Measurements from ENCODE around the gene ADAMTSL4.
"Not testable (repeated sequence)": the region's sequence is repeated elsewhere in the genome, so short reads cannot be mapped to it uniquely, and the experiment has no call there.

The ADAMTSL4 gene

GRCh38 chr1:150580966-150581365 is 31.8 kb downstream of the ADAMTSL4 start:
- in situ Hi-C loops (cut with HindIII; ENCODE audit: low sequenced_read_pairs), result not testable (repeated sequence)

DNA sequence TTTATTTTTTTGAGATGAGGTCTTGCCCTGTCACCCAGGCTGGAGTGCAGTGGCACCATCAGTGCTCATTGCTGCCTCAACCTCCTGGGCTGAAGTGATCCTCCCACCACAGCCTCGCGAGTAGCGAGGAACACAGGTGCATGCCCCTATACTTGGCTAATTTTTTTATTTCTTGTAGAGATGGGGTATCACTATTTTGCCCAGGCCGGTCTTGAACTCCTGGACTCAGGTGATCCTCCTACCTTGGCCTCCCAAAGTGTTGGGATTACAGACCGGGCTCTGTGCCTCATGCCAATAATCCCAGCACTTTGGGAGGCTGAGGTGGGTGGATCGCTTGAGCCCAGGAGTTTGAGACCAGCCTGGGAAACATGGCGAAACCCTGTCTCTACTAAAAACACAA is 32.2 kb downstream of the ADAMTSL4 start:
- in situ Hi-C loops (cut with HindIII; ENCODE audit: low sequenced_read_pairs), result not testable (repeated sequence)

- in situ Hi-C loops (cut with HindIII; ENCODE audit: low sequenced_read_pairs), result not testable (repeated sequence)
These were observed 32.8 kb downstream of the ADAMTSL4 start for GRCh38 chr1:150581962-150582361.

GRCh38 chr1:150582371-150582770 is 33.2 kb downstream of the ADAMTSL4 start:
- in situ Hi-C loops (cut with HindIII; ENCODE audit: low sequenced_read_pairs), result no loop called here

DNA sequence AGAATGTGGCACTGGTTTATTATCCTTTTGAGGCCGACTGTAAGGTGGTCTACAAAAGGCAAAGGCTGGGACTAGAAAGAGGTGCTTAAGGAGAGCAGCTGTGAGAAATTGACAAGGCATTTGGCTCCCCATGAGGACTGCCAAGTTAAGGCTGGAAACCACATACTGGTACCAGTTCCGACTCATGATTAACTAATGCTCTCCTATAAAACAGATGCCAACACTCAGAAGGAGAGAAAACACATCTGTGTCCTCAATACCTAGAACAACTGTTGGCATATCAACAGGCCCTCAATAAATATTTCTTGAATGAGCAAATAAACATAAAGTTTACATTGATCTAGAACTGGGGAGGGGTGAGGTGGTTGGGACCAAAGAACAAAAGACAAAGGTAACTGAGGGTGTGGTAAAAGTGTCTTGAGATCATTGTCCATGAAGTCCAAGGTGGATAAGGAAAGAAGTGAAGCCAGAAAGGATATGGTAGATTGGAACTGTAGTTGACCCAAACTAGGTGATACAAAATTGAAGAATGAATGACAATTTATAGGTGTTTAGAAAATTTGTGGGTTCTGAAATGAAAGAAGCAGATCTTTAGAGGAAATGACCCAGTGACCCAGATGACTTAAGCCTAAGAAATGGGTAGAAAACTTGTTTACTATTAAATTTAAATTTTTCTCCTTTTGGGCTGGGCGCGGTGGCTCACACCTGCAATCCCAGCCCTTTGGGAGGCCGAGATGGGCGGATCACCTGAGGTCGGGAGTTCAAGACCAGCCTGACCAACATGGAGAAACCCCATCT is 47.1 kb downstream of the ADAMTSL4 start:
- in situ Hi-C loops (cut with HindIII; ENCODE audit: low sequenced_read_pairs), result no loop called here

DNA sequence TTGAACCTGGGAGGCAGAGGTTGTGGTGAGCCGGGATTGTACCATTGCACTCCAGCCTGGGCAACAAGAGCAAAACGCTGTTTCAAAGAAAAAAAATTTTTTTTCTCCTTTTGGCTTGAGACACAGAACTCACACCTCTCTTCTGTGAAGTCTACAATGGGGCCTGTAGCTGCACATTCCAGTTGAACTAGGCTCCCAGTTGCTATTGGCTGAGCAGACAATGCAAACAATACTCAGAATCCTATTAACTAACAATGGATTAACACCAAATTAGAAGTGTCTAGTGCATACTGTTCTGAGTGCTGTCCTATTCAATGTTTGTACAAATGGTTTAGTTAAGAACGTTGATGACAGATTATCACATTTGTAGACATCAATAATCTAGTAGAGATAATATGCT is 47.8 kb downstream of the ADAMTSL4 start:
- in situ Hi-C loops (cut with HindIII; ENCODE audit: low sequenced_read_pairs), result no loop called here

DNA sequence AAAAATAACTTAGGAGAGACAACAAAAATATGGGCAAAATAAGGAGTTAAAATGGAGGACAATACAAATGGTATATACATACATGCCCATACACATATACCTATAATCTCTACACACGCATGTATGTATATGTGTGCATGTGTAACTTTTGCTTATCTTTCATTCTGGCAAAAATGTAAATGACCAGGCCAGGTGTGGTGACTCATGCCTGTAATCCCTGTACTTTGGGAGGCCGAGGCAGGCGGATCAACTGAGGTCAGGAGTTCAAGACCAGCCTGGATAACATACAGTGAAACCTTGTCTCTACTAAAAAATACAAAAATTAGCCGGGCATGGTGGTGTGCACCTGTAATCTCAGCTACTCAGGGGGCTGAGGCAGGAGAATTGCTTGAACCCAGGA is 49.1 kb downstream of the ADAMTSL4 start:
- in situ Hi-C loops (cut with HindIII; ENCODE audit: low sequenced_read_pairs), result not testable (repeated sequence)

GRCh38 chr1:150601540-150601939 is 52.3 kb downstream of the ADAMTSL4 start:
- in situ Hi-C loops (cut with HindIII; ENCODE audit: low sequenced_read_pairs), result no loop called here

GRCh38 chr1:150602372-150602771 is 53.2 kb downstream of the ADAMTSL4 start:
- in situ Hi-C loops (cut with HindIII; ENCODE audit: low sequenced_read_pairs), result not testable (repeated sequence)

- in situ Hi-C loops (cut with HindIII; ENCODE audit: low sequenced_read_pairs), result no loop called here
These were observed 54.5 kb downstream of the ADAMTSL4 start for GRCh38 chr1:150603711-150604110.

- in situ Hi-C loops (cut with HindIII; ENCODE audit: low sequenced_read_pairs), result no loop called here
These were observed 55.0 kb downstream of the ADAMTSL4 start for GRCh38 chr1:150604226-150604588.

DNA sequence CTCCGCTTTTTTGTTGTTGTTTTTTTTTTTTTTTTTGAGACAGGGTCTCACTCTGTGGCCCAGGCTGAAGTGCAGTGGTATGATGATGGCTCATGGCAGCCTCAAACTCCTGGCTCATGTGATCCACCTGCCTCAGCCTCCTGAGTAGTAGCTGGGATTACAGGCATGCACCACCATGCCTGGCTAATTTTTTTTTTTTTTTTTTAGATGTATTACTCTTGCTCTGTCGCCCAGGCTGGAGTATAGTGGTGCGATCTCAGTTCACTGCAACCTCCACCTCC is 56.2 kb downstream of the ADAMTSL4 start:
- in situ Hi-C loops (cut with HindIII; ENCODE audit: low sequenced_read_pairs), result not testable (repeated sequence)

- in situ Hi-C loops (cut with HindIII; ENCODE audit: low sequenced_read_pairs), result no loop called here
These were observed 57.4 kb downstream of the ADAMTSL4 start for GRCh38 chr1:150606463-150607142.

- in situ Hi-C loops (cut with HindIII; ENCODE audit: low sequenced_read_pairs), result no loop called here
These were observed 60.5 kb downstream of the ADAMTSL4 start for GRCh38 chr1:150609732-150610131.

Measured in DLD1 (cell line).